HFFc6 (cell line): ENCODE measurements around the gene SMPDL3B. TPM values are rescaled to one million over a fixed set of nuclear protein-coding genes. Genes with fewer than 3 reads are reported as not detected.
"Not testable (repeated sequence)": the region's sequence is repeated elsewhere in the genome, so short reads cannot be mapped to it uniquely, and the experiment has no call there.

Experiments used
- DNase-seq: peaks from one replicate; pipeline ENCODE4 v3.0.0-alpha.2; 2018
- H3K27ac Mint-ChIP-seq: 2 replicates; pipeline ENCODE4 v1.8.0; 2020; ENCODE audit warnings: mild to moderate bottlenecking, mixed read lengths
- H3K27me3 Mint-ChIP-seq: 2 replicates; pipeline ENCODE4 v1.8.0; 2021; ENCODE audit warnings: mild to moderate bottlenecking, moderate library complexity, mixed read lengths; ENCODE audit not compliant: insufficient read depth
- H3K36me3 Mint-ChIP-seq: 2 replicates; pipeline ENCODE4 v1.8.0; 2021; ENCODE audit warnings: low read depth, mixed read lengths
- H3K4me1 Mint-ChIP-seq: 2 replicates; pipeline ENCODE4 v1.8.0; 2020; ENCODE audit warnings: low read depth, mixed read lengths
- H3K4me3 Mint-ChIP-seq: 2 replicates; pipeline ENCODE4 v1.8.0; 2020; ENCODE audit warnings: mild to moderate bottlenecking, moderate library complexity, mixed read lengths
- H3K9me3 Mint-ChIP-seq: 2 replicates; pipeline ENCODE4 v1.8.0; 2020; ENCODE audit warnings: mild to moderate bottlenecking, mixed read lengths
- total RNA-seq, 6 experiments: library from RNA; stranded (reverse); fragmentation: NEBNext Ultra II Directional; extraction: Animal tissue kit (Norgen Biotek cat#: 25700); gene quantifications; 2 replicates in 1 of 6; 3 replicates in 5 of 6; pipeline ENCODE4 v1.2.3, GENCODE V29; 2021
- TF ChIP-seq, protein P1 (sequence below): fragments of 200-600 bp; sonication (generic); IDR thresholded peaks from 2 replicates; pipeline ENCODE4 v1.5.0; 2021; ENCODE audit warnings: antibody characterized with exemption, mild to moderate bottlenecking

SMPDL3B gene
- total RNA-seq, 6 experiments from 2014 or later, result not detected

GRCh38 chr1:27994060-27994459 lies 59.3 kb downstream of the SMPDL3B start:
- Mint-ChIP-seq H3K4me3 (no peak overlapping the region), H3K4me1 (peaks cover 11% of the 10 kb centered on the region), H3K27me3 (no peaks in the 10 kb centered on the region; the same call in 1 of the 2 replicates), H3K27ac (0 out of 2 replicates have a peak overlapping the region, but pooled peaks have one; percentile 9), H3K9me3 (no peaks in the 10 kb centered on the region), H3K36me3 (peaks cover 32% of the 10 kb centered on the region)
- TF ChIP-seq, protein P1, sequence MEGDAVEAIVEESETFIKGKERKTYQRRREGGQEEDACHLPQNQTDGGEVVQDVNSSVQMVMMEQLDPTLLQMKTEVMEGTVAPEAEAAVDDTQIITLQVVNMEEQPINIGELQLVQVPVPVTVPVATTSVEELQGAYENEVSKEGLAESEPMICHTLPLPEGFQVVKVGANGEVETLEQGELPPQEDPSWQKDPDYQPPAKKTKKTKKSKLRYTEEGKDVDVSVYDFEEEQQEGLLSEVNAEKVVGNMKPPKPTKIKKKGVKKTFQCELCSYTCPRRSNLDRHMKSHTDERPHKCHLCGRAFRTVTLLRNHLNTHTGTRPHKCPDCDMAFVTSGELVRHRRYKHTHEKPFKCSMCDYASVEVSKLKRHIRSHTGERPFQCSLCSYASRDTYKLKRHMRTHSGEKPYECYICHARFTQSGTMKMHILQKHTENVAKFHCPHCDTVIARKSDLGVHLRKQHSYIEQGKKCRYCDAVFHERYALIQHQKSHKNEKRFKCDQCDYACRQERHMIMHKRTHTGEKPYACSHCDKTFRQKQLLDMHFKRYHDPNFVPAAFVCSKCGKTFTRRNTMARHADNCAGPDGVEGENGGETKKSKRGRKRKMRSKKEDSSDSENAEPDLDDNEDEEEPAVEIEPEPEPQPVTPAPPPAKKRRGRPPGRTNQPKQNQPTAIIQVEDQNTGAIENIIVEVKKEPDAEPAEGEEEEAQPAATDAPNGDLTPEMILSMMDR, result no peak
- DNase-seq, result no peak

- H3K4me3 Mint-ChIP-seq, DNase-seq, H3K9me3 Mint-ChIP-seq, H3K27ac Mint-ChIP-seq, H3K27me3 Mint-ChIP-seq: not testable (repeated sequence)
- peaks cover 34% of the 10 kb centered on the region for H3K36me3 Mint-ChIP-seq
- peaks cover 15% of the 10 kb centered on the region for H3K4me1 Mint-ChIP-seq
These were observed 59.7 kb downstream of the SMPDL3B start for GRCh38 chr1:27994526-27994925.

DNA sequence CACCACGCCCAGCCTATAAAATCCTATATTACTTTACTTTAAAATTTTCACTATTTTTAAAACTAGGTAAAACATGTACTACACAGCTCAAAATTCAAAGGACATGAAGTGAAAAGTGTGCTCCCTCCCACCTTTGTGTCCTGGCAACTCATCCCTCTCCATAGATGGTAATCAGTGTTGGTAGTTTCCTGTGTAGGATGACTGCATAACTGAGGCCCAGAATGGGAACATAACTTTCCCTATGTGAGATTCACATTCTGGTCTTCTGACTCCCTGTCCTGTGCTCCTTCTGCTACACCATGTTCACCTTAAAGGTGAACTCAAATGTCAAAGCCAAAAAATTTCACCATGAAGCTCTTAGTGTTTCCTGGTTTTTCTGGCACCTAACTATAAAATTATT lies 64.3 kb downstream of the SMPDL3B start:
- Mint-ChIP-seq H3K27ac (no peak overlapping the region), H3K36me3 (peaks cover 23% of the 10 kb centered on the region), H3K27me3 (no peaks in the 10 kb centered on the region; the same call in 1 of the 2 replicates), H3K4me1 (0 out of 2 replicates have a peak, but pooled peaks cover 11% of the 10 kb centered on the region), H3K4me3 (no peak overlapping the region), H3K9me3 (no peaks in the 10 kb centered on the region)
- TF ChIP-seq, protein P1, result no peak
- no peak for DNase-seq

- H3K27ac Mint-ChIP-seq, result no peak overlapping the region
- no peaks in the 10 kb centered on the region for H3K9me3 Mint-ChIP-seq
- 0 out of 2 replicates have a peak, but pooled peaks cover 11% of the 10 kb centered on the region for H3K4me1 Mint-ChIP-seq
- no peaks in the 10 kb centered on the region for H3K27me3 Mint-ChIP-seq
- peaks cover 19% of the 10 kb centered on the region for H3K36me3 Mint-ChIP-seq
- no peak for DNase-seq
- TF ChIP-seq, protein P1, result no peak
- no peak overlapping the region for H3K4me3 Mint-ChIP-seq
These were observed 67.8 kb downstream of the SMPDL3B start for GRCh38 chr1:28002600-28002999.

DNA sequence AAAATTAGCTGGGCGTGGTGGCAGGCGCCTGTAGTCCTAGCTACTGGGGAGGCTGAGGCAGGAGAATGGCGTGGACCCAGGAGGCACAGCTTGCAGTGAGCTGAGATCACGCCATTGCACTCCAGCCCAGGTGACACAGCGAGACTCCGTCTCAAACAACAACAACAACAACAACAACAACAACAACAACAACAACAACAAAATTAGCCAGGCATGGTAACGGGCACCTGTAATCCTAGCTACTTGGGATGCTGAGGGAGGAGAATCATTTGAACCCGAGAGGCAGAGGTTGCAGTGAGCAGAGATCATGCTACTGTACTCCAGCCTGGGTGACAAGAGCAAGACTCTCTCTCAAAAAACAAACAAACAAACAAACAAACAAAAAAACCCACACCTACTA lies 68.3 kb downstream of the SMPDL3B start:
- H3K36me3 Mint-ChIP-seq, result peaks cover 17% of the 10 kb centered on the region
- H3K27ac Mint-ChIP-seq, H3K9me3 Mint-ChIP-seq, H3K4me3 Mint-ChIP-seq, H3K27me3 Mint-ChIP-seq, DNase-seq: not testable (repeated sequence)
- H3K4me1 Mint-ChIP-seq, result 0 out of 2 replicates have a peak, but pooled peaks cover 11% of the 10 kb centered on the region

Other genes with a start within 250 kb of the SMPDL3B start
- 1 to 10 TPM; 6.7 to 9.2 (median 7.8) TPM for gene FAM76A, start 209.0 kb upstream of the SMPDL3B start, total RNA-seq
- 10 to 100 TPM; 38.6 to 58.1 (median 46.2) TPM for gene STX12, start 161.8 kb upstream of the SMPDL3B start, total RNA-seq
- gene PPP1R8, start 104.2 kb upstream of the SMPDL3B start, total RNA-seq, result 10 to 100 TPM; 38.1 to 45.3 (median 39.1) TPM
- gene THEMIS2, start 62.5 kb upstream of the SMPDL3B start, total RNA-seq, result 1 to 10 TPM; 1.3 to 5.6 (median 3.7) TPM
- gene RPA2, start 20.4 kb upstream of the SMPDL3B start, total RNA-seq, result 10 to 100 TPM; 20.7 to 29.1 (median 23.8) TPM
- 10 to 100 TPM in 1 of 6 experiments, 1 to 10 TPM in 5; 8.0 to 10.7 (median 9.7) TPM for gene XKR8, start 25.0 kb downstream of the SMPDL3B start, total RNA-seq
- gene EYA3, start 153.6 kb downstream of the SMPDL3B start, total RNA-seq, result 10 to 100 TPM; 24.2 to 31.3 (median 27.8) TPM
- gene PTAFR, start 241.7 kb downstream of the SMPDL3B start, total RNA-seq, result under 1 TPM; 0.26 to 0.57 (median 0.43) TPM